Gastrocnemius medialis (tissue), 4 donors: Measurements from ENCODE around the gene CDC42BPG. TPM values are rescaled to one million over a fixed set of nuclear protein-coding genes. Genes with fewer than 3 reads are reported as not detected.

Source experiments
- ATAC-seq, 2 donors: fragments of 150-250 bp; one replicate each; pipeline ENCODE4 v1.9.1; 2016
- DNase-seq, 2 donors: peaks; one replicate each; pipeline ENCODE4 v3.0.0-alpha.2; 2019
- H3K27ac ChIP-seq, 4 donors: fragments of 200-600 bp; sonication (generic); 1 replicate in 1 of 4; 2 replicates in 3 of 4; pipeline ENCODE4 v1.5.1; 2016 to 2018; ENCODE audit warnings: mild to moderate bottlenecking in 2 of 4, moderate library complexity in 1 of 4
- H3K27me3 ChIP-seq, 3 donors: fragments of 200-600 bp; sonication (generic) in 2 of 3; 1 replicate in 1 of 3; 2 replicates in 2 of 3; pipeline versions ENCODE4 v1.5.1 to v1.6.0; 2016 to 2019; ENCODE audit warnings: mild to moderate bottlenecking in 1 of 3, moderate library complexity in 1 of 3
- H3K36me3 ChIP-seq, 2 donors: fragments of 200-600 bp; sonication (generic) in 1 of 2; one replicate each; pipeline ENCODE4 v1.5.1; 2017 to 2018
- H3K4me1 ChIP-seq, 2 donors: fragments of 200-600 bp; sonication (generic) in 1 of 2; one replicate each; pipeline ENCODE4 v1.5.1; 2016 to 2017; ENCODE audit warnings: mild to moderate bottlenecking in 2 of 2
- H3K4me3 ChIP-seq, 4 donors: fragments of 200-600 bp; sonication (generic) in 3 of 4; 1 replicate in 1 of 4; 2 replicates in 3 of 4; pipeline ENCODE4 v1.5.1; 2016 to 2019; ENCODE audit warnings: mild to moderate bottlenecking in 2 of 4
- H3K9me3 ChIP-seq, 3 donors: fragments of 200-600 bp; sonication (generic) in 2 of 3; 1 replicate in 1 of 3; 2 replicates in 2 of 3; pipeline ENCODE4 v1.5.1; 2016 to 2019
- POLR2A ChIP-seq, 2 donors: fragments of 450-650 bp; IDR thresholded peaks; one replicate each; pipeline ENCODE4 v1.6.1; 2017; ENCODE audit warnings: antibody characterized with exemption in 2 of 2, mild to moderate bottlenecking in 2 of 2, moderate library complexity in 2 of 2
- in situ Hi-C, 4 donors: fragments of 200-750 bp; cut with MboI; loops; one replicate each; pipeline versions ENCODE4 v1.15.0 to v1.8.0; 2017; ENCODE audit warnings: low sequenced_read_pairs in 4 of 4
- intact Hi-C: fragments of 100-400 bp; cut with DNase I; formaldehyde crosslinking; loops from one replicate; pipeline ENCODE4 v1.15.1; 2023; ENCODE audit warnings: low total_unique reads
- total RNA-seq, 4 donors: library from RNA; depleted of rRNA; stranded (reverse); fragments of >200 nt; gene quantifications; one replicate each; pipeline versions ENCODE4 v1.1.0 to v1.2.3, GENCODE V29; 2016
- TF ChIP-seq, protein P1 (sequence below), 5 experiments: fragments of 450-650 bp in 3 of 5; fragments of 200-600 bp in 2 of 5; sonication (generic) in 2 of 5; IDR thresholded peaks in 4 of 5; conservative IDR thresholded peaks in 1 of 5; 1 replicate in 4 of 5; 2 replicates in 1 of 5; pipeline ENCODE4 v1.5.1; 2016 to 2019; ENCODE audit warnings: antibody characterized with exemption in 5 of 5, mild to moderate bottlenecking in 3 of 5, moderate library complexity in 3 of 5

CDC42BPG gene
- total RNA-seq, 4 donors from 2014 or later, result 0.15 to 0.19 TPM; not detected in 2

DNA sequence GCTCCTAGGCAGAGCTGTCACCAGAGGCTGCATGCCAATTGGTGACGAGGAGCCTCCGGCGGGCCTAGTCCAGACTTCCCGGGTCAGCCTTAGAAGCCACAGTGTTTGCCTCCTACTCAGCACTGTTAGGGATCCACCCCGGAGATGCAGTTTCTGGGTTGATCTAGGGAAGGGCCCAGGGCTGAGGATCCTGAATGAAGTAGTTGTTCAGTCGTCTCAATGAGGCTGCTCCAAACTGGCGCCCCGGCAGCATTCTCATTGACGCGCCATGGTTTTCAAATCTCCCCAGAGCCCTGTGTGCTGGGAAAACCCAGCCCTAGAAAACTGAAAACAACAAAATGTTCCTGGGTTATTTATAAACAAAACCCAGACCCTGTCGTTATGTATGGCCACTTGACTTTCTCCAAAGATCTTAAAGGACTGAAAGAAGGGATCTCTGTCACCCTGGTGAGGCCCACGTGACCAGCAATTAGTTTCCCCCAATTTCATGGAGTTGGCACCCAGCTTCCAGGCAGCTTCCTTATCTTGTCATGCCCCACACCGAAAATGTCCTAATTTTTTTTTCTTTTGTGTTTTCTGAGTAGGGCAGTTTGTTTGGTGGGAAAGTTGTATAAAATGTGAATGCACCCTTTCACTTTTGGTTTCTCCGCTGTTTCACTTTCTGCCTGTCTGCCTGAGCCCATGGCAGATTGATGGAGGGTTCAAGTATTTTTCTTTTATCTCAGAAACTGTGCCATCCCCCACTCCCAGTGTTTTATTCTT is 36.0 kb upstream of the CDC42BPG start:
- DNase-seq (no peak), ATAC-seq (no peak)
- no peaks in the 10 kb centered on the region for H3K9me3 ChIP-seq
- peak overlapping the region; percentile 94 to 95 (median 94) for H3K27ac ChIP-seq
- H3K36me3 ChIP-seq, result no peaks in the 10 kb centered on the region
- TF ChIP-seq, protein P1, sequence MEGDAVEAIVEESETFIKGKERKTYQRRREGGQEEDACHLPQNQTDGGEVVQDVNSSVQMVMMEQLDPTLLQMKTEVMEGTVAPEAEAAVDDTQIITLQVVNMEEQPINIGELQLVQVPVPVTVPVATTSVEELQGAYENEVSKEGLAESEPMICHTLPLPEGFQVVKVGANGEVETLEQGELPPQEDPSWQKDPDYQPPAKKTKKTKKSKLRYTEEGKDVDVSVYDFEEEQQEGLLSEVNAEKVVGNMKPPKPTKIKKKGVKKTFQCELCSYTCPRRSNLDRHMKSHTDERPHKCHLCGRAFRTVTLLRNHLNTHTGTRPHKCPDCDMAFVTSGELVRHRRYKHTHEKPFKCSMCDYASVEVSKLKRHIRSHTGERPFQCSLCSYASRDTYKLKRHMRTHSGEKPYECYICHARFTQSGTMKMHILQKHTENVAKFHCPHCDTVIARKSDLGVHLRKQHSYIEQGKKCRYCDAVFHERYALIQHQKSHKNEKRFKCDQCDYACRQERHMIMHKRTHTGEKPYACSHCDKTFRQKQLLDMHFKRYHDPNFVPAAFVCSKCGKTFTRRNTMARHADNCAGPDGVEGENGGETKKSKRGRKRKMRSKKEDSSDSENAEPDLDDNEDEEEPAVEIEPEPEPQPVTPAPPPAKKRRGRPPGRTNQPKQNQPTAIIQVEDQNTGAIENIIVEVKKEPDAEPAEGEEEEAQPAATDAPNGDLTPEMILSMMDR (IDR thresholded peaks at IDR 0.05 in 4 of 5, conservative IDR thresholded peaks at IDR 0.05 in 1 of 5), result no peak
- TF ChIP-seq POLR2A (IDR thresholded peaks at IDR 0.05), result no peak
- no peaks in the 10 kb centered on the region for H3K27me3 ChIP-seq
- H3K4me3 ChIP-seq, result peak overlapping the region in 1 of 4 donors; percentile 6
- intact Hi-C loops, result no loop called here
- in situ Hi-C loops, result no loop called here
- peaks cover 45 to 48% of the 10 kb centered on the region in 2 donors for H3K4me1 ChIP-seq

DNA sequence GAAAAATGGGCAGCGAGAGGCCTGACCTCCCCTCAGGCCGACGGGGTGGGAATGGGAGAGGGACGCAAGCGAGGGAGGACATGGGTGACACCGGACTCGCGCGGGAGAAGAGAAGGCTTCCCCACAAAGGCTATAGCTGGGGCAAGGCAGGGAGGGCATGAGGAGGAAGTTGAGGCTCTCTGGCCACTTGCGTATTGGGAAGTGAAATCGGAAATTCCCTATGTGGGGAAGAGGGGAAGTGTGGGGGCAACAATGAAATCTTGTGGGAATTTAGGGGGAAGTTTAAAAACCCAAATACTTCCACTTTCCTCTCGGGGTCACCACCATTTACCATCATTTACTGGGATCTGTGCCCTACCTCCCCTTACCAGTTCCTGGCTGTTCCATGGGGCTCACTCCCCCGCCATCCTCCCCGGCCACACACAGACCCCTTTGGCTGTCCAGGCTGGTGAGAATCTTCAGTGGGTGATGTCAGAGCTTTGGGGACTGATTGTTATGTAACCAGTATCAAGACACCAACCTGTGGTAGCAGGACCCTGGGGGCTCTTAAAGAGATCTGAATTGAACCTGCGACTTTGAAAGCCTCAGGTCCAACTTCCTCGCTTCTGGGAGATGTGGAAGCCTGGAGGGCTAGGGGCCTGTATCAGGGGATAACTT is 34.9 kb upstream of the CDC42BPG start:
- ATAC-seq, result peak in 1 of 2 donors; percentile 0
- no peak for TF ChIP-seq POLR2A (IDR thresholded peaks at IDR 0.05)
- TF ChIP-seq, protein P1 (IDR thresholded peaks at IDR 0.05 in 4 of 5, conservative IDR thresholded peaks at IDR 0.05 in 1 of 5), result no peak
- in situ Hi-C loops (no loop called here), intact Hi-C loops (loop anchor here (10.0 kb wide), 1 partner anchor 635 kb away; the partner anchor contains the start of genes FKBP2 and PPP1R14B)
- Histone ChIP-seq H3K9me3 (no peaks in the 10 kb centered on the region), H3K27me3 (no peaks in the 10 kb centered on the region), H3K36me3 (no peaks in the 10 kb centered on the region), H3K4me3 (peak overlapping the region; percentile 71 to 82 (median 78)), H3K4me1 (peaks cover 54 to 59% of the 10 kb centered on the region in 2 donors), H3K27ac (peak overlapping the region; percentile 94 to 95 (median 94))
- DNase-seq, result no peak

GRCh38 chr11:64878494-64879243 is 34.2 kb upstream of the CDC42BPG start, which contains the start of gene EHD1:
TSS of gene EHD1 (minus strand) at chr11:64878621. CDS start at chr11:64878464, 157 bp downstream.
- Histone ChIP-seq H3K36me3 (no peaks in the 10 kb centered on the region), H3K4me1 (peaks cover 57 to 61% of the 10 kb centered on the region in 2 donors), H3K27me3 (no peaks in the 10 kb centered on the region), H3K9me3 (no peaks in the 10 kb centered on the region), H3K27ac (peak within 1 kb of the TSS; percentile 94 to 95 (median 94)), H3K4me3 (peak within 1 kb of the TSS; percentile 71 to 82 (median 78))
- ATAC-seq (peak; percentile 72 to 84), DNase-seq (peak; percentile 98 to 99)
- intact Hi-C loops, result loop anchor here (1.0 to 10.0 kb wide), 4 partner anchors 14 to 634 kb away; partner anchors contain the start of genes ATG2A, FKBP2 and PPP1R14B
- TF ChIP-seq, protein P1 (IDR thresholded peaks at IDR 0.05 in 4 of 5, conservative IDR thresholded peaks at IDR 0.05 in 1 of 5), result peak in 4 of 5 experiments; percentile 34 to 60 (median 36)
- peak; percentile 98 to 100 for TF ChIP-seq POLR2A (IDR thresholded peaks at IDR 0.05)
- in situ Hi-C loops, result no loop called here

GRCh38 chr11:64878223-64878493 is 33.7 kb upstream of the CDC42BPG start:
- ATAC-seq (peak; percentile 24 to 40), DNase-seq (no peak)
- Histone ChIP-seq H3K36me3 (peaks cover 0 to 4% of the 10 kb centered on the region in 2 donors), H3K27ac (peak overlapping the region; percentile 93 to 94 (median 94)), H3K4me1 (peaks cover 61% of the 10 kb centered on the region in 2 donors), H3K9me3 (no peaks in the 10 kb centered on the region), H3K27me3 (no peaks in the 10 kb centered on the region), H3K4me3 (peak overlapping the region; percentile 71 to 77 (median 74))
- TF ChIP-seq, protein P1 (IDR thresholded peaks at IDR 0.05 in 4 of 5, conservative IDR thresholded peaks at IDR 0.05 in 1 of 5), result no peak
- no peak for TF ChIP-seq POLR2A (IDR thresholded peaks at IDR 0.05)
- intact Hi-C loops (loop anchor here (1.0 to 10.0 kb wide), 4 partner anchors 14 to 633 kb away; partner anchors contain the start of genes ATG2A, FKBP2 and PPP1R14B), in situ Hi-C loops (no loop called here)
